GM19463 (cell line): Measurements from ENCODE around the gene EREG.
"Not testable (repeated sequence)": the region's sequence is repeated elsewhere in the genome, so short reads cannot be mapped to it uniquely, and the experiment has no call there.

Experiments used
- ATAC-seq: cut with Tn5 transposase; IDR thresholded peaks from one replicate; pipeline ENCODE4 v1.9.1; 2021; ENCODE audit warnings: mild to moderate bottlenecking, moderate library complexity; ENCODE audit not compliant: unreplicated experiment

Gene EREG

GRCh38 chr4:74386159-74386558, 21.2 kb downstream of the EREG start:
- no peak for ATAC-seq

DNA sequence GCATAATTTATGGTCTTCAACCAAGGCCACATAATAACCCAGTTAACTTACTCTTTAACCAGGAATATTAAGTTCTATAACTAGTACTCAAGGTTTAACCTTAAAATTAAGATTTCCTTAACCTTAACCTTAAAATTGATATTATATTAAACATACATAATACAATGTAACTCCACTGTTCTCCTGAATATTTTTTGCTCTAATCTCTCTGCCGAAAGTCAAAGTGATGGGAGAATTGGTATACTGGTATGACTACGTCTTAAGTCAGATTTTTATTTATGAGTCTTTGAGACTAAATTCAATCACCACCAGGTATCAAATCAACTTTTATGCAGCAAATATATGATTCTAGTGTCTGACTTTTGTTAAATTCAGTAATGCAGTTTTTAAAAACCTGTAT, 22.8 kb downstream of the EREG start:
- ATAC-seq, result no peak

DNA sequence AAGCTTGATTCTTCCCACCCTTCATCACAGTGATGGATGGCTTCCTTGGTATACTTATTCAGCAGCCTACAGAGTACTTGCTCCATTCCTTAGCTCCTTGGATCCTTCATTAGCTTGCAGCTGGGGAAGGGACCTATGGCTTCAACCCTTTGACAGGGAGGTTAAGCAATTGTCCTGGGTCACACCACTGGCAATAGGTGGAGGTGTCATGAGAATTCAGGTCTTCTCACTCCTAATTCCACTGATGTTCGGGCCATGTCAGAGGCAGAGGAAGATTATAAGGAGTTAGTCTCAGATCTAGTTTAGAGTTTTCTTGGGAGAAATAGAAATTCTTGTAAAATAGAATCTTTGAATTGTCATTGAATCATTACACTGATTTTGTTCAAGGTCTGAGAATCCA, 24.5 kb downstream of the EREG start:
- ATAC-seq, result no peak

GRCh38 chr4:74390677-74391076, 25.7 kb downstream of the EREG start:
- ATAC-seq, result no peak

DNA sequence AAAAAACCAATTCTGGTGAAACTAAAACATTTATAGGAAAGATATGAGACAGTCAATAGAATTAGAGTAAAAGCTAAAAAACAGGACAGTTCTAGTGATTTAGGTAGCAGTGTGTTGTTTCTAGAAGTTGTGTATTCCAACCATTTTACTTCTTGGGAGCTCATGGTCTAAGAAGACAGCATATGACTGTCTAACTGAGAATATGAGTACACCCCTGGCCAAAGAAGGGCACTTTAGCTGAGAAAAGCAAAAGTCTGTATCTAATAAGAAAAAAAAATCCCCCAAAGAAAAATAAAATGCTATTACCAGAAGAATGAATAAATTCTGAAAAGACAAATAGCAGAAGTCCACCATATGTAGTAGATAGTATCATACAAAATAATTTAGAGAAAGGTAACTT, 26.4 kb downstream of the EREG start:
- no peak for ATAC-seq

DNA sequence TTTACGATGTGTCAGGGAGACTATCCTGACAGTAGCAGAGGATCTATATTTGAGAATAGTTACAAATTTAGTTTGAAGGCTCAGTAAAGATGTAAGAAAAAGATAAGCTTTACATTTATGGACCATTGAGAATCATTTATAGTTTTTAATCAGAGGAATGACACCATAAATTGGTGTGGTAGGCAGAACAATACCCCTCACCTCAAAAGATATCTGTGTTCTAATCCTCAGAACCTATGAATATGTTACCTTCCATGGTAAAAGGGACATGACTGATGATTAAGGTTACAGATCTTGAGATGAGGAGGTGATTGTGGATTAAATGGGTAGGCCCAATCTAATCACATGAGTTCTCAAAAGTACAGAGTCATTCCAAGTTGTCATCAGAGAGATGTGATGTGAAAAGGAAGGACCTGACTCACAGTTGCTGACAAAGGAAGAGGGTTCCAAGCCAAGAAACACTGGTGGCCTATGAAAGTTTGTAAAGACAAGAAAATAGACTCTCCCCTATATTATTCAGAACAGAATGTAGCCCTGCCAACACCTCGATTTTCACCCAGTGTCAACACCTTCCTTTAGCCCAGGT, 27.0 kb downstream of the EREG start:
- ATAC-seq, result no peak

GRCh38 chr4:74394476-74395136, 29.7 kb downstream of the EREG start:
- no peak for ATAC-seq

DNA sequence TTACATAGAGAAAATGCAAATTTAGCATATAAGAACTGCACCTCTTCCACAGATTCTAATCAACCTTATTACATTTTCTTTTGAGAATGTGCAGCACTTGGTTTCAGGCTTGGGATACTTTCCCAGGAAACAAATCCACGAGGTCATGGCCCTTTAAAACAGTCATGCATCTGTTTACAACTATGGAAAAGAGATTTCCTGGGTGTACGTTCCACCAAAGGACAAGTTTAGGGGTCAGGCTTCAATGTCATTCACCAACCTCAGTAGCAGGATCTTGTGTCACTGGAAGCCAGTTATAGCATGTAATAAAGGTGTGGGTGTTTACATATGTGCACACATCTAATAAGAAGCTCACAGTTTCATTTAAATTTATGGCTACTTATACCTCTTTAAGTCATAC, 30.7 kb downstream of the EREG start:
- no peak for ATAC-seq

DNA sequence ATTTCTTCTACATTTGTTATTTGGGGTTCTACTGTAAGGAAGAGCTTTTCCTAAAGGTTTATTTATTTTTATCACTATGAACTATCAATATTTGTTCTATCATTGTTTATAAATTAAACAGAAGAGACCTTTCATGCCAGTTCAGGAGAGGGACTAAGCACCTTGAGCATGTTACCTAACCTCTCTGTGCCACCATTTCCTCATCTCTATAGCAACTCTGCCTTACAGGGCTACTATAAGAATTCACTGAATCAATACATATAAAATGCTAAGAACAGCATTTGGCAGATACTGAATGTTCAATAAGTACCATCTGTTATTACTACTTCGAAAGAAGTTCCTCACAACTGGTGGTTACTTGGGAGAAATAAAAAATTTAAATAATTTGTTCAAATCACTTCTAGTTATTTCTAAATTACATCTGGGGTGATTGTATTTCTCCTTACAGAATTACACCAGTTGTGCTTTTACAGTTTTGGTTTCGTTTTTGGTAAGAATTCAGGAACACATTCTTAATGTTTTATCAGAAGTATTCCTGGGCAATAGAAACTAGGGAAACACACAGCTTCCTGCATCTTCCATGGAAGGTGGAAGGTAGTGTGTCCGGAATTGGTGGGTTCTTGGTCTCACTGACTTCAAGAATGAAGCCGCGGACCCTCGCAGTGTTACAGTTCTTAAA, 32.9 kb downstream of the EREG start:
- ATAC-seq, result peak; percentile 53

- not testable (repeated sequence) for ATAC-seq
Measured at GRCh38 chr4:74398894-74399589, 34.1 kb downstream of the EREG start.

DNA sequence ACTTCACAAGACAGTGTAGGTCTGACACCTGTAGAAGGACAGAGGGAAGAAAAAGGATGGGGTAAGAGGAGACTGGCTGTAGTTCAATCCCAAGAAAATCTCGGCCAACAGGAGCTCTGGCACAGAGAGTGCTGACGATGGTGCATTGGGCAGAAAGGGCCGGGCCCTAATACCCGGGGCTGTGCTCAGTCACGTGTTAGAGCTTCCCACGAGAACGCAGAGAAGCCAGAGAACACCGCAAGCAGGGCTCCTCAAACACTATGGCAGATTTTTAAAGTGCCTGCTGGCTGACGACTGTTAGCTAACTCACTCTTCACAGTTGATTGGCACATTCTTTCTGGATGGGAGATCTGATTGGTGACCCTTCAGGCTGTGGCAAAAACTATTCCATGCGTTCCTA, 35.5 kb downstream of the EREG start:
- ATAC-seq, result no peak

DNA sequence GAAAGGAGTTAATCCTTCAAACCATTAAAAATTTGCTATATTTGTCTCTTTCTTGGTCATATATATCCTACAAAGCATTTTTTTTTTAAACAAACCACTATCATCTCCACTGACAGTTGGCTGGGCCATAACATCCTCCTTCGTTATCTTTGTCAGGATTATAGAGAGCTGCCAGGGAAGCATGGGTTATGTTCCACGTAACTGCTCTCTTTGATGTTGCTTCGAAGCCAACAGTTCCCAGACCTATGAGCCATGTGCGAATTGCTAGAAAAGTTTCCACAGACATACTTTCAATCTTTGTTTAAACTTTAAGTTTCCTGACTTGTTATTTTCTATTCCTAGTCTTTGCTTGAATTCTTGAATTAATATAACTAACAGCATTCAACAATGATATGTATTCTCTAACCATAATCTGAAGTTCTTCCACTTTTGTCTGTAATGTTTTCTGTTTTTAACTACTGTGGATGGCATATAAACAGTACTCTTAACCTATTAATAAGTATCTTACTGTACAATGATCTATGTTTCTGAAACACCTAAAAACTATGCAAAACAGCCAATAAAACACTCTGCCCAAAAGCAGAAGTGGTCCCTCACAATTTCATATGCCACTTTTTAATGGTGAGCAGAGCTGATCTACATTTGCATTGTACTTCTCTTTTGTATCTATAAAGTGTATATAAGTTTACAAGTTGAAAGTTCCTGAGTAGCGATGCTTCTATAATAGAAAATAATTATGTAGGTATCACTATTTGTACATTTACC, 37.9 kb downstream of the EREG start:
- peak; percentile 94 for ATAC-seq

- no peak for ATAC-seq
Measured at GRCh38 chr4:74407891-74408290, 42.9 kb downstream of the EREG start.

GRCh38 chr4:74408639-74409038, 43.7 kb downstream of the EREG start:
- ATAC-seq, result no peak

- ATAC-seq, result no peak
Measured at GRCh38 chr4:74410272-74410671, 45.3 kb downstream of the EREG start.

DNA sequence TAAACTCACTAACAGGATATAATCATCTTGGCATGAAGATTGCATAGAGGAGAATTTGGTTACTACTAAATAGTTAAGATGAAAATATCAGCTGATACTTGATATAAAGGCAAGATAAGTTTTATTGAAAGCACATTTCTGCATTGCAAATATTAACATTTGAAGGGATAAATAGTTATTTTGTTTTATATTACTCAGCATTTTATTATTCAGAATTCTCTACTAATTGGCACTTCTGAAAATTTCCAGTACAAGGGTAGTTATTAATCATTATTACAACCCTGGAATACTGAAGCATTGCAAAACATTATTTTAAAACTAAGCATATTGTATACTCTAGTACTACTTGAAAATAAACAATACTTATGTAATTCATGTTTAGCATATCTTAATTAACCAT, 47.3 kb downstream of the EREG start:
- no peak for ATAC-seq

DNA sequence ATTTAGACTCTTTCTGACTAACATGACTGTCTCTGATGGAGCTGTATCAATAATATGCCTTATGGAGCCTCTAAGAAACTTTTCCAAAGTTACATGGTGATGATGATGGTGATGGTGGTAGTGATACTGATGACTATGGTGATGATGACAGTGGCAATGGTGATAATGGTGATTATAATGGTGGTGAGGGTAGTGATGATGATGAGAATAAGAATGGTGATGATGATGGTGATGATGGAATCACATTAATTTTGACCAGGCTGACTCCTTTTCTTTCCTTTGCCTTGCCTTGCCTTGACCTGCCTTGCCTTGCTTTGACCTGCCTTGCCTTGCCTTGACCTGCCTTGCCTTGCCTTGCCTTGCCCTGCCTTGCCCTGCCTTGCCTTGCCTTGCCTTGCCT, 48.3 kb downstream of the EREG start:
- ATAC-seq, result no peak

GRCh38 chr4:74414149-74414809, 49.3 kb downstream of the EREG start:
- ATAC-seq, result no peak

DNA sequence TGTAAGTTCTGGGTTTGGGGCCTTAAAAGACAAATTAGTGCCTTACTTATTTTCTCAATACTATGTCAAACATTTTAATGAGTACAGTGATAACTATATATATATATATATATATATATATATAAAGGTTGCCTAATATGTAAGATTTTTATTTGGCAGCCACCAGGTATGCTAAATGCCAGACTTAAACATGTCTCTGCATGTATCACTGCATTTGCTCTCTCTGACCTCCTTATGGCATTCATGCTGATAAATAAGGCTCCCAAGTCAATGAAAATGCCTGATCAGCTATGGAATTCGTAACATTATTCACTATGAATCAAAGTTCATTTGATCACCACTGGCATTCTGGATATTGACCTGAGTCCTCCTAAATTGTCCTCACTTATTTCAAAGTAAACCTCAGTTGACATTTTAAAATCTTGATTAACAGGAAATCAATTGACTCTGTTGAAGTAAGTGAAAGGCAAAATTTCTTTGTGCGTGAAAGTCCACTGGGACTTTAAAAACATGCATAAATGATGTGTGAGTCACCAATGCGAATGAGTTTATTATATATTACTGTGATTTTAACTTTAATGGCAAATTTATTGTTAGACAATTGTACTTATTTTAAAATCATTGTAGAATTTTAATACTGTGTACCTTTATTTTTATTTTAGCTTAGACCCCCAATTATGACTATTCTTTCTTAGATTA, 50.8 kb downstream of the EREG start:
- ATAC-seq, result no peak

DNA sequence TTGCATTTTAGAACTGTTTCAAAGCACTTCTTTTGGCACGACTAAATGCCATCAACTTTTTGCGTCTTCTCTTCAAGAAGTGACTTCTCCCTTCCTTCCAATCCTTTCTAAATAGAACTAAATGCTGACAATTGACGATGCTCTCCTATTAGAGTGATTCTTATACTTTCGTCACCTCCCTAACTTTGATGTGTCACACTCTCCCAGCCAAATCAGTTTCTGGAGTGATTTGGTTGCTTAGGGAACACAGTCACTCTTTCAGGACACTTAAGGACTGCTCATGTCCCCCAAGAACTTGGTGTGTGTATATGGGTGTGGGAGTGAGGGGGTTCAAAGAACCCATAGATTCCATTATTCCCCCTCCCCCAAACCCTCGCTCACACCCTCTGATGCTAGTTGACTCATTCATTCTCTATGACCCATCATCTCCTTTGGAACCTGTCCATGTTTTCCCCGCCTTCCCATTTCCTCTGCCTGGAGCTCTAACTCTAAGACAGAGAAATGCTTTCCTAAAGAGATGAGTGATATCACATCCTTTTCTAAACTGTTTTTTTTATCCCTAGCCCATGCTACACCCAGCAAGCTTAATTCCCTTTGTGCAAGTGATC, 53.2 kb downstream of the EREG start:
- no peak for ATAC-seq
